Stimulated activated CD8-positive, alpha-beta memory T cell treated with anti-CD3 and anti-CD28 coated beads, Interleukin-12 subunit alpha, Interleukin-12 subunit beta, amount 100 ng/mL, for 24 hours (primary cell): Measurements from ENCODE around the gene HPS1.

Experiments
- DNase-seq: peaks from one replicate; pipeline ENCODE4 v3.0.0-alpha.2; 2020; ENCODE audit errors: extremely low read depth

HPS1 gene

DNA sequence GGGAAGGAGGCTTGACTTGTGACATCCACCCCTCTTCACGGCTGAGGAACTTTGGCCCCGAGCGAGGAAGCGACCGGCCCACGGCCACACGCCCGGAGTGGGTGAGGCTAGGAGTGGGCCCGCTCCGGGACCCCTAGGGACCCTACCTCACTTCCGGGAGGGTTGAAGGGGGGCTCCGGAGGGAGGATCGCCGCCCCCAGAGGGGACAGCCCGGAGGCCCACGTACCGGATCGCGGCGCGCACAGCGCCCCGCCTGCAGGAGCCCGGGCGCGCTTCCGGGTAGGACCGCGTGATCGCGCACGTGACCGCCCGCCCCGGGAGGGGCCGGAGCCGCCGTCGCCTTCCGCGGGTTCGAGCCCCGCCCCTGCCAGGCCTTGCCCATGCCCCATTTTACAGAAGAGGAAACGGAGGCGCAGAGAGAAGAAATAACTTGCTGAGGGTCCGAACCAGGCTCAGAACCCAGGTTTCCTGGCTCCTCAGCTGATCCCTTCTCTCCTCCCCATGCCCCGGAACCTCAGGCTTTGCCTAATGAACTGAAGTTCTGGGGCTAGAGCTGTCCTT lies at the start of gene HPS1:
TSS of gene HPS1 (minus strand) at position 275 of the 561 bp plus-strand sequence. CDS start 3,695 bp downstream, outside the sequence.
- peak; percentile 57 for DNase-seq

DNA sequence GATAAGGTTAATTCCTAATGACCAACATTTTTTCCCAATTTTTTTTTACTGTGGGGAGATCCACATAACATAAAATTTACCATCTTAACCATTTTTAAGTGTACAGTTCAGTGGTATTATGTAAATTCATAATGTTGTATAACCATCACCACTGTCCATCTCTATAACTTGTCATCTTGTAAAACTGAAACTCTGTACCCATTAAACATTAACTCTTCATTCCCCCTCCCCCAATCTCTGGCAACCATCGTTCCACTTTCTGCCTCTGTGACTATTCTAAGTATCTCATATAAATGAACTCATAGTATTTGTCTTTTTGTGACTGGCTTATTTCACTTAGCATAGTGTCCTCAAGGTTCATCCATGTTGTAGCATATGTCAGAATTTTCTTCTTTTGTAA lies 46.0 kb upstream of the HPS1 start:
- DNase-seq = no peak

DNA sequence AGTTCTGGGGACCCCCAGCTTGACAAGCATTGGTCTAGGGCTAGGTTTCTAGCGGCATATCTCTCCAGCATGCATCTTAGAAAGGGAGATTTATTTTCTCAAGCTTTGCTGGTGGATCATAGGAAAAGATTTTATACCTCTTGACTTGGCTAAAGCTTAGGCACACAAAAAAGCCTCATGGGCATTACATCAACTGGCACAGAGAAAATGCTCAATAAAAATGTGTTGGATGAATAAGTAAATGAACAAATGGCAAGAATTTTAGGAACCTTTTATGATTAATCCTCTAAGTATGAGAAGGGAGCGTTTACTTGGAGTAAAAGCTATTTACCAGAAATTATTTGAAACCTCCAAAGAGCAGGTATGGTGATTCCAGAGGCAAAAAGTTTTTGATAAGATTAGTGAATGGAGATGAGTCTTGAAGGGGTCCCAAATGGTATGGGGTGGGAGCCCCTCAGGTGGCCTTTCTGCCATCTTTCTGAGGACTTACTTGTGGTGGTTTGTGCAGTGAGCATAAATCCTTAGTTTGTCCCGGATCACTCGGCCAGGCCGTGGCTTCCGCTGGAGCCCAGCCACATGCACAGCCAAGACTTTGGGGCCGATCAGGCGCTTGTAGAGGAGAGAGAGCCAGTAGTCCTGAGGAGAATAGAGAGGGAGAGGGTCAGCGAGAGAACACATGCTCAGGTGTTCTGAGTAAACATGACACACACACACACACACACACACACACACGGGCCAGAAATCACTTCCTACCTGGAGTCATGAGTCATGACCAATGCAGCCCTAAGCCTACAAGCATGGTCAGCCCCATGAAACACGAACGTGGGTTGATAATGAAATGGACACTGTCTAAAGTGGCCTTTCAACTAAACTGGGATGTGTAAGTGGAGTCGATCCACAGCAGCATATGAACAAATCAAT lies 43.1 kb upstream of the HPS1 start:
- no peak for DNase-seq

DNA sequence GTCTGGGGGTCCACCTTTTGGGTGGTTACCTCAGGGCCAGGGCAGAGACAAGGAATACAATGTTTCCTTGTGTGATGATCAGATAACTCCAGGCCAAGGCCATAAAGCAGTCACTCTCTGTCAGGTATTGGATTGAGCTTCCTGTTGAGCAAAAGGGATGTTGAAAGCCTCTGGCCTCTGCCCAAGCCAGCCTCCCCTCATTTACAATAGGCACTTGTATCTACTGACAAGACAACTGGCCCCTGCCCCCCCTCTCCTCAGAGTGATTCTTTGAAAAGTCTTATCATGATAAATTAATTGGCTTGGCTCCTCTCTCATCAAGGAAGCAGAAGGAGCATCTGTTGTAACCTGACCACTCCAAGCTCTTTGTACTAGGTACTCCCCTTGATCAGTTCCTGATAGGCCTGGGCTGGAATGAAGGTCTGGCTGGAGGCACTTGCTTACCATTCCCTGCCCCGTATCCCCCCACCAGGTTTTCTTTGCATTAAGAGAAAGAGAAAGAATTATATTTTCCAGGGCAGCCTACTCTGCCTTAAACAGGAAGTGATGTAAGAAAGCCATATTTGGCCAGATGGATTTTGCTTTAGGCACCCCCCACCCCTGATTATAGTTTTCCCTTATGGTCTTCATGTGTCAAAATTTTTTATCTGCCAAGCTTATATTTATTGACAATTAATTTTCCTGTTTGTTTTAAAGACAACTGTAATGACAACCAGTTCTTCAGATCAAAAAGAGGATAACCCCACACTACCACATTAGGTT lies 42.1 kb upstream of the HPS1 start:
- no peak for DNase-seq

DNA sequence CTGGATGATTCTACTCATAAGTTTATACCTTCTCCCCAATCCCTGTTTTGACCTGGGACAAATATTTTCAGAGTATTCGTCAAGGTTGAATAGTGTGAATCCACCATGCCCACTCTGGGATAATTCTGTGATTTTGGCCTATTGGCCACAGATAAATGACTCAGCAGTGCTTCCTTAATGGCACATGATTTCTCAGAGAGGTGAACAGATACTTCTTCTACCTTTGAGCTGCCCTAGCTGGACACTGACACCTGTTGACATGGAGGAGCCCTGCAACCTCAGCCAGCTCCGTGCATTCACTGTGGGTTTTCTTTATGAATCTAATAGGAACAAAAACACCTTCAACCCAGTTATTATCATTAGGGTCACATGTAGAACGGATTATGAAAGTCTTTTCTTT lies 40.9 kb upstream of the HPS1 start:
- DNase-seq = no peak

DNA sequence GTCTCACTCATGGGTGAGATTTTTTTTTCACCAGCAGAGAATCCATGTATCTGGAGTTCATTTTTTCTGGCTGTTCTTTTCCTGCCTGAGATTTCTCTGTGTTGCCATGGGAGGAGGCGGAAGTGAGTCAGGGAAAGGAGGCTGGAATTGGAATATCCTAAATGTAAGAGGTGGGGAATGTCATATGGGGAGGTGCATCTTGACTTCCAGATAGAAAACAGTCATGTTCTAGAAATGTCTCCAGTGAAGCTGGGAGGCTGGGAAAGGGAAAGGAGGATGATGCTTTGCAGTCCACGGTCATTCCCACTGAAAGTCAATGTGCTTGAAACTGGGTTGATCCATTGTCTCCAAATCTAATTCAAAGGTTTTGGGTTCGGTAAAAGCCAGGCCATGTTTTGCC lies 39.7 kb upstream of the HPS1 start:
- no peak for DNase-seq

DNA sequence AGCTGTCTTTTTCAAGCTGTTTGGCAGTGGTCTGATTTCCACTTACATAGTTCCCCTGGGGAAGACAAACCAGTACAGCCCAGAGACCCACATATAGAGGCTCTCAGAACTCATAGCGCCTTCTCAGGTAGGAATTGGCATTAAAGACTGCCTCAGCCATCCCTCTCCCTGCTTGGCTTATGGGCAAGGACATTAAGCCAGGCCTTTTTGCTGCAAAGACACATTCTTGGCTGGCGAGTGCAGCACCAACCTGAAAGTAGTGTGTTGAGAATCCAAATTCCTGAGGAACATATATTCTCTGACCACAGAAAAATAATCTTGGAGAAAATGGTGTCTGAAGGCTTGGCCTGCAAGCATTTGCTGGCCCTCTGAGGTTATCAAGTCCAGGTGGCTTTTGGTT lies 39.2 kb upstream of the HPS1 start:
- DNase-seq = no peak

DNA sequence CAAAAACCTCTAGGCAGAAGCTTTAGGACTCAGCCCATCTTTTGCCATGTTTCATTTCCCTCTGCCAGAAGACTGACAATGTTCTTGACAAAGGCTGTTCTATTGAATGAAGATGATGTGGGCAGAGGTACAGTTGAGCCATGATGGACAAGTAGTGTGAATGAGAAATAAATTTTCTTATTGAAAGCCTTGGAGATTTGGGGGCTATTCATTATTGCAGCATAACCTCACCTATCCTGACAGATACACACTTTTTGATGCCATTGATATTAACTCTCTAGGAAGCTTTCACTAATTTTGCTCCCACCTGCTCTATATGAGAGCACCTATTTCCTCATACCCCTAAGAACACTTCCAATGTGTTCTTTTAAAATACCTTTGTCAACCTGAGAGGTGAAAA lies 36.9 kb upstream of the HPS1 start:
- no peak for DNase-seq

DNA sequence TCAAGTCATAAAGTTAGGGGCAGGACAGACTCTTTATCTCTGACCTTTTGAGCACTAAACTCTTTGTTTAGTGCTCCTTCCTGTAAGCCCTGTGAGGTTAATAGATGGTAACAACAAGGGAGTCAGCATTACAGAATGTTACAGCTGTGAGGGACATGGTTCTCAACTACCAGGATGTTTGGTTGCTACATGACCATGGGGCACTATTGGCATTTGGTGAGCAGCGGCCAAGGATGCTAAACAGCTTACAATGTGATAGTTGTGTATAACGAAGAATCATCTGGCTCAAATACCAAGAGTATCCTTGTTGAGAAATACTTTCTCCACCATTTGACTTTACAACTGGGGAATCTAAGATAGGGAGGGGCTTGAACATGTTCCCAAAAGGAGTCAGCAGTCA lies 35.4 kb upstream of the HPS1 start:
- no peak for DNase-seq

DNA sequence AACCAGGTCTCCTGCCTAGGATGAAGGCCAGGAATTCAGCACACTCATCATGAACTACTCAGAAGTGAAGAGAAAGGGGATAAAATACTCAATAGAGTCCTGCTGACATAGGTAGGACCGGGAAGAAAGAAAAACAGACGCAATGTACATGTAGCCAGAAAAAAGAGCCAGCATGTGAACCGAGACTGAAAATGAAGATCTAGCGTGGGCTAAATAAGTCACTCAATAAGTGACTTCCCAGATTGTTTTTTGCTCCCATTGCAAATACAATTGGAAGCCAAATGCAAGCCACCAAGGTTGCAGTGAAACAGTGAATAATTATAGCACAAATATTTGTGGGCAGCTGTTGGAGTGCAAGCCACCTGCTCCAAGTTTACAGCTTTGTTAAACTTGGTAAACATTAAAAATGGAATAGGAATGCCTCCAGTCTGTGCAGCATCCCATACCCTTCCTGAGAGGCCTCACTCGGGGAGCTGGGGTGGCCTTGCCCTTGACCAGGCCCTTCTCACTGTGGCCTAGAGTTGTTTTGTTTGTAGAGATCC lies 34.7 kb upstream of the HPS1 start:
- DNase-seq = no peak

DNA sequence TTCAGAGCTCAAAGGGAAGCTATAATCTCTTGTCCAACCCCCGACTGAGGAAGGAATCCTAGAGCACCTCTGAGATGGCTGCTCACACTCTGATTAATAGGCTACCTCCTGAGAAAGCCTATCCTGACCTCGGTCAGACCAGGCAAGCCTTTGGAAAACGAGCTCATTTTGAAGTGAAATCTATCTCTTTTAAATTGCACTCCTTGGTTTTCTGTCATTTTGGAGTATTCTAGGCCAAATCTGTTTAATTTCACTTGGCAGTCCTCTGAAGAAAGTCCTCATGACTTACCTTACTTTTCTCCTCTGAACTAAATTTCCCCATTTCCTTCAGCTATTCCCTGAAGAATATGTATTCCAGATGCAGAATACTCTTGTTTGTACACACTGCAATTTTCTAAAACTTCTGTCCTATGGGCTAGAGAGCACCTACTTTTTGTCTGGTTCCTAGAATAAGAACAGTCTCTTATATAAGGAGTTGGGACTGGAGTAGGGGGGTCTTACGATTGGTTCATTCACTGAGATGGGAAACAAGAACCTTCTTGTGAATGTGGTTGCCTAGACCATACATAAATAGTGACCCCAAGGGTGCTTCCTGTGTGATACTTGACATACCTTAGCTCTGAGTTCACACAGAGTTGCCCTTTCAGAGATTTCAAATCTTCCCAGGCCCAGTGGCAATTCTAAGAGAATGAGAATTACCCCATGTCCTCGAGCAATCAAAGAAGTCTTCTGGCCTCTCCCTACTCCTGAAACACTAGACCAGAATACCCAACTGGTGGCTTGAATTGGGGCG lies 31.9 kb upstream of the HPS1 start:
- DNase-seq = no peak

DNA sequence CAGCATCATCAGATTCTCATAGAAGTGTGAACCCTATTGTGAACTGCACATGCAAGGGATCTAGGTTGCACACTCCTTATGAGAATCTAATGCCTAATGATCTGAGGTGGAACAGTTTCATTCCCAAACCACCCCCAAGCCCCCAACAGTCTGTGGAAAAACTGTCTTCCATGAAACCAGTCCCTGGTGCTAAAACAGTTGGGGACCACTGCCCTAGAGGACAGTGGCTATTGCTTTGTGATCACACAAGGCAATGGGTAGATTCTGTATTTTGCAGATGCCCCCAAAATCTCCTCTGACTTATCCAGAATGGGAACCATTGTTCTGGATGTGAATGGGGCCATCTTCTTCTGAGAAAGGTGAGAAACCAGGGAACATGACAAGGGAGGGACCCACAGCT lies 31.1 kb upstream of the HPS1 start:
- DNase-seq = no peak

DNA sequence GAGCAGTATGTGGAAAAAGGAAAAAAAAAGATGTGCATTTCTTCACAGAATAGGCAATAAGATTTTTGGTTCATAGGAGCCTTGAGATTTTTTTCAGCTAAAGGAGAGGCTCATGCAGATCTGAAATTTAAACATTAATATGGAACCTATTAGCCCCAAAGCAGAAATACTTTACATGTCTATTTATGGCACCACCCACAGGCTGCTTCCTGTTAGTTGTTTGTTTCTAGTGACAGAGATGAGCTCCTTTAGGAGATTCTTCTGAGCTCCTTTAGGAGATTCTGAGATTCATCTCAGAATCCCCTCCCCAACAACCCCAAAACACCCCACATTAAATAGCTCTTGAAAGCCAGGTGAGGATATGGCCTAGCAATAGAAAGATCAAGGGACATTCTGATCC lies 27.9 kb upstream of the HPS1 start:
- no peak for DNase-seq

DNA sequence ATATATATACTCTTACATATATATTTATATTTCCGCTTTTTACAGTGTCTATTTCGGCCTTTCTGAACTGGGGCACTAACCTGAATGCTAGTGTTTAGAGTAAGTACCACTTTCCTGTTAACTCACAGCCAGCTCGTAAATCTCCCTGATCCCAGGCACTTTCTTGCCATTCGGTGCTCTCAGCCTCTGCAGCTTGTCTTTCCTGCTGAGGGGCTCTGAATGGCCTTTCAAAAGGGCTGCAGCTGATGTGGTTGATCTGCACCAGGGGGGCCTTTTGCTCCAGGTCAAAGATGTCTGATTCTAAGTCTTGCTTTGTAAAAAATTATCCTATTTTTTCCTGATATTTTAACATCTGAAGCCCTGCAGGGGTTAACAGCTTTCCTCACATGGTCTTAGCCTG lies 25.5 kb upstream of the HPS1 start:
- DNase-seq = no peak

DNA sequence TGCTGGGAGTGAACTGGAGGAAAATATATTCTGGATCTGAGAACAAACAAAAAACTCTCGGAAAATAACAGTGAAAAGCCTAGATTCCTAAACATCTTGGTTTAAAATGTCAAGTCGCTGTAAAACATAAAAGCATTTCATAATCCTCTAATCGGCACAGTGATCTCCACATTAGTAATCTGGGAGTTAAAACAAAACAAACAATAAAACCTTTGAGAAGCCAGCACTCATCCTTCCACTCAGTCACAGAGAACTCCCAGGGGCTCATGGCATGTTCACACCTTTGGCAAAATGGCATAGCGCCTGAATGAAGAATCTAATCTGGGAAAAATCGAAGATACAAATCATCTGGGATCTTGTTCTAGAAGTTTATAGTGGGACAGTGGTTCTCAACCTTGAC lies 24.1 kb upstream of the HPS1 start:
- DNase-seq = no peak

DNA sequence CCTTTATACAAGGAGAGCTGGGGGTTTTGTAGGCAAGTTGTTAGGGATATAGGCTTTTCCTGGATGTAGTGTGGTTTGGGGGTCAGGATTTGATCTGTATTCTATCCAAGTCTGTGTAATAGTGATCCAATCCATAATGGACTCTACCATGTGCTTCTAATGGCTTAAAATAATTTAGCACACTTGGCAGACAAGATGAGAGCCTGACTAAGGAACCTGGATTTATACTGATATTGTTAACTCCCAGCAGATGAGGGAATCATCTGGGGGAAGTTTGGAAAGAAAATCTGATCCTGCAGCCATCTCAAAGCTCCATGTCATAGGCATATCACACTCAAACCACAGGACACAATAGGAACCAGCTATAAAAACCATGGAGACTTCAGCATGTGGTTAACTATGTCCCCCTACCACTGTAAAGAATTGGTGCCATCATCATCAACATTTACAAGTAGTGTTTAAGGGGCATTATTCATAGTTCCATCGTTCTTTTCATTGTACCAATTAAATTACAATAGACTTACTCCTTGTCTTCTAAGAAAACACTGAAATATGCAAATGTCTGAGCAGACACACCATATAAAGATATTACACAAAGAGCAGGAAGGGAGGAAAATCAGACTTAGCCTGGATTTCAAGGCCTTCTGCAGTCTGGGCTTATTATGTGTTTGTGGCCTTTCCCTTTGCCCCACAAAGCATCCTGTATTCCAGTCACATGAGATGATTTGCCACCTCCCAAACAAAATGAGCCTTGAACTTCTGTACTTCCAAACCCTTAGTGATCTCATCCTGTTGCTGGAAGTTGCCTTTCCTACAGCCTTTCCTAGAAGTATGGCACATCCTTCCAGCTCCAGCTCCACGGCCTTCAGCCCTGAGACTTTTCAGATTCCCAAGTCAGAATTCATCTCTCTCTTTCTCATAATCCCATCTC lies 22.5 kb upstream of the HPS1 start:
- no peak for DNase-seq

DNA sequence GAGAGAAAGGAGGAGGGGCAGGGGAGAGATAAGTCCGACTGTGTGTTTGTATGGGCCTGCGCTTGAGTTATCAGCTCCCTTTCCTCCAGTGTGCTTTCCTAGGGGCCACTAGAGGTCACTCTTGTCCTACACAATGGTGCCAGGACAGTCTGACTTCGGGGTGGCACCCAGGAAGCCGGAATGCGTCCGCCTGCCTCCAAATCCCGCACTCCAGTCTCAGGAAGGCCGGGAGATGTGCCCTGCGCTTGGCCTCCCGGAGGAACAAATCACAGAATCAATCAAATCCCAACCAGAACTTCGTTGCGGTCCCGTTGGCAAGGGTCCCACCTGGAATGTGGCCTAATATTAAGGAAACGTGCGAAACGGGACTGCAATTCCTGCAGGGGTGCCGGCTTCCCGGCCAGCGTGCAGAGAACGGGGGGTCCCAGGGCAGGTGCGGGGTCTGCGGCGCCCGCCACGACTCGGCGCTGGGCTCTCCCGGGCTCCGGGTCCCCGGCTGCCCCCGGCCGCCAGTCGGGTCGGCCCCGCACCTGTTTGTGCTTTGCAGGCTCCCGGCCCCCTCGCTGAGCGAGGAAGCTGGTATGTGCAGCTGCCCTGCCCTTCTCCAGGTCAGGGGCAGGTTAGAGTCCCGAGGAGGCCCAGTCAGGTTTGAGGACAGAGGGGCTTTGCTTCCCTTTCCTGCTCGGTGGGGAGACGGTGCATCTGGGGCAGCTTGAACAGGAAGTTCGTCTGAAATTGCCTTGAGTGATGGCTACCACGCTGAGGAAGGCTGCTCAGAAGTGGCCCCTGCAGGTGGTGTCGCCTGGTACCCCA lies 21.0 kb upstream of the HPS1 start:
- peak; percentile 25 for DNase-seq

DNA sequence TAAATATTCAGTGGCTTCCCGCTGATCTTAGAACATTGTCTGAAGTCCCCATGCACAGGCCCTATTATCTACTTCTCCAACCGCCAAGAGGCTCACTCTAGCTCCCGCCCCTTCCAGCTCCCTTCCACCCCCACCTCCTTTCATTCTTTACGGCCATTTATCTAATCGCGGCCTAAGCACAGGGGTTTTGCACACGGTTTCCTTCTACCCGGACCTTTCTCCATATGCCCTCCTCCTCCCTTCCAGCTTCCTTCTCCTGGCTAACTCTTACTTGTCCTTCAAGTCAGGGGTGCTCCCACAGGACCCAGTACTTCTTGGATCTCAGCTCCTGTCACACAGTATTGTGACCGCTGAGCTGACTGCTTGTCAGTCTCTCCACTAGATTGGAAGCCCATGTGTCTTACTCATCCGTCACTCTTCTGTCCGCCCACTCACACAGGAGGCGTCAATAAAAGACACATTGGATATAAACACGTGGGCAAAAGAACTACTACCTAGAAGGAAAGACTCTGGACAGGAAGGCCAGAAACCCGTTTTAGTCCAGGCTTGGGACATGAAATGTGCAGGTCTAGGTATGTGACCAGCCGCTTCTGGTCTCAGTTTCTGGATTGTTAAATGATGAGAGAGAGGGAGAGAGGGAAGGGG lies 20.2 kb upstream of the HPS1 start:
- DNase-seq = no peak

DNA sequence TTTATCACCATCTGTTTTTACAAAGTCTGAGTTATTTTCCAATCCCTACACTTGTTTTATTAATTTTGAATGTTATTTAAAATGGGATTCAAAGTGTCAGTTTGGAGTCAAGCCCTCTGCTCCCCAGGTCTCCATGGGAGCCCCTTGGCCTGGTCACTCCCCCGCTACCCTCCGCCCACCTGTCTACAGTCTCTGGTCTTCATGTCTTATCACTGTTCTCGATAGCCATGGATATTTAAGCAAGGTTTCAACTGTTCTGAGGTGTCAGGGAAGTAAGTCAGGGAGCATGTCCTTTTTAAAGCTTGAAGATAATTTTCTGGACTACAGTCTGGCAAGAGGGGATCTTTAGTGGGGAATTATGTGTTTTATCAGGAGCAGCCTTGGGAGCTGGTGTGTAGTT lies 19.1 kb upstream of the HPS1 start:
- DNase-seq = no peak
